ENCODE data around the gene SNX2. TPM values are rescaled to one million over a fixed set of nuclear protein-coding genes. Genes with fewer than 3 reads are reported as not detected.

The SNX2 gene
- total and polyA plus RNA-seq, 9 of the 15 experiments (the other 6 are each of a cell fraction or from before 2014, with no cell fraction given) = 35.2 to 86.0 (median 58.1) TPM

GRCh38 chr5:122858451-122858850 lies 83.6 kb downstream of the SNX2 start (continued):
- no peak for TF ChIP-seq MGA (IDR thresholded peaks at IDR 0.05)
- TF ChIP-seq ZBTB49 (CRISPR knock-in tag; IDR thresholded peaks at IDR 0.05; ENCODE audit: borderline replicate concordance) = no peak
- TF ChIP-seq AFF4 (CRISPR knock-in tag; IDR thresholded peaks at IDR 0.05) = no peak

Measured in K562 (cell line).